Cardiac fibroblast (primary cell): ENCODE measurements around the gene KIRREL1.

Experiments used
- DNase-seq, 2 donors: peaks; one replicate each; pipeline versions ENCODE4 v3.0.0 to v3.0.0-alpha.2; 2010; ENCODE audit warnings: low read depth in 2 of 2
- H3K4me3 ChIP-seq, 2 donors: replicated peaks in 1 of 2; 1 replicate in 1 of 2; 2 replicates in 1 of 2; pipeline ENCODE4 v1.5.1; 2011; ENCODE audit warnings: low read depth in 2 of 2, low read length in 2 of 2, mild to moderate bottlenecking in 2 of 2, moderate library complexity in 1 of 2
- CTCF ChIP-seq: IDR thresholded peaks from one replicate; pipeline ENCODE4 v1.5.1; 2011; ENCODE audit warnings: low read depth, mild to moderate bottlenecking, low read length, inconsistent platforms

The KIRREL1 gene

DNA sequence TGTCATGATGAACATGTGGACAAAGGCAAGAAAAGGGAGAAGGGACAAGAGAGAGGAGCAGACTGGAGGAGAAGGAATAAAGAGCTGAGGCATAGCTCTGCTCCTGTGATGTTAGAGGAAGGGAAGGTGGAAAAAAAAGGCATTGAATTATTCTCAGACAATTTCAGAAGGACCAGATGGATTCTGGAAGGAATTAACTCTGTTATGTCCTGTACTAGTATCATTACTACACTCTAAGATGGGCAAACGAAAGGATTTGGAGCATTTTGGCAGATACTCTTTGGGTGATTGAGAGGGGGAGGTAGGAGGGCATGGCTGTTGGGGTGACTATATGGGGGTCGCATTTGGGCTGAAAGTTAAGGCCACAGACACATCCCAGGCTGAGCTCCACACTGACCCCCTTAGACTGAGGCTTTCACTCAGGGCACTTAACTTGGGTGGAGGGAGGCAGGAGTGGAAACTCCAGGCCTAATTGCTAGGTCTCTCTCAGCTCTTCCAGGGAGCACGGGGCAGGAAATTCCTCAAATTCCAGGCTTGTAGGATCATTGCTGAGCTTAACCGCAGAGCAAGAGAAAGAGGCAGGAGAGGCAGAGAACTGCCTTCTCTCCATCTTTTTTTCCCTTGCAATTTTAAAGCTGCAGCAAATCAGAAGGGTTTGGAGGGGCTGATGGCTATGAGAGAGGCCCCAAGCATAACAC lies 25.9 kb downstream of the KIRREL1 start:
- no peak for TF ChIP-seq CTCF
- H3K4me3 ChIP-seq = peak overlapping the region in 1 of 2 donors; percentile 30
- peak; percentile 93 to 95 for DNase-seq

- H3K4me3 ChIP-seq = peak overlapping the region in 1 of 2 donors; percentile 30
- no peak for DNase-seq
- TF ChIP-seq CTCF = no peak
These were observed 26.9 kb downstream of the KIRREL1 start for GRCh38 chr1:158020259-158020885.

DNA sequence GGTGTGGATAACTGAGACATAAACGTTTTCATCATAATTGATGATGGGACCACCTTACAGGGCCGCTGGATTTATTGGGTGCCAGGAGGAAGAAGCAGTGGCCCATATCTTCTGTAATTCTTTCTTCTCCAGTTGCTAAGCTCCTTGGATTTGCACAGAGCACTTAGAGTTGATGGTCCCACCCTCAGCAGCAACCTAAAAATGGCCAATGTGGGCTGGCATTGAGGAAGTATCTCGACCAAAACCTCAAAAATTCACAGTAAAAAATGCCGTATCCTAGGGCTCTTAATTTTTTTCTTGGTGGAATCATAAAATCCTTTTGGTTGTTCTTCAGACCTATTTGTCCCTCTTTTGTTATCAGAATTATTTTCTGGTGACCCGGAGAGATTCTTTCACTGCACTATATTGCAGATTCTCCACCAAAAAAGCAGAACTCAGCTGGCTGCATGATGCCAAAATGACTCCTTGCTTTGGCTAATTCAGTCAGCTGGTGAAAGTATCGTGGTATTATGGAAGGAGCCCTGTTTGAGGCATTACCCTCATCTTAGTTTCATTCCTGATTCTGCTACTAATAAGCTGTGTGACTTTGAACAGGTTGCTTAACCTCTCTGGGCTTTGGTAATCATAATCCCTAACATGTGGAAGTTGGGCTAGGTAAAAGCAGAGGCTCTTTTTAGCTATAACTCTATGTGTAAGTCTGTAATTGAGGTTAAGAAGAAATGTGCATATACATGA lies 27.6 kb downstream of the KIRREL1 start:
- no peak overlapping the region for H3K4me3 ChIP-seq
- TF ChIP-seq CTCF = no peak
- peak in 1 of 2 donors; percentile 39 for DNase-seq

DNA sequence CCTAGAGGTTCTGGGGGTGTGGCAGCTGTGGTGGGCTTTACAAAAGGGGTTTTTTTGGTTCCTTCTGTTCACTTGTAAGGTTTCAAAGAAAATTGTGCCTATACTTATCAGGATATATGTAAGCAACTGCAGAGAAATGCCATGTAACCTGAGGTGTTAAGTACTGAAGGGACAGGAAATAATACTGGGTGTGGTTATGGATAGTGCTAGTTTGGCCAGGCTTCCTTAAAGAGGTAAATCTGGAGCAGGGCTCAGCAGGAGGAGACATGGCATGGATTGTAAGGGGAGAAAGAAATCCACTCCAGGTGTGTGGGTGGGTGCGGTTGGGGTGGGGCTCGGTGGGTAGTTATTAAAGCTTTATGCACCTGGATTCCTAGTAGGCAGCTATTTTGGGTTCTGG lies 28.3 kb downstream of the KIRREL1 start:
- no peak for TF ChIP-seq CTCF
- no peak overlapping the region for H3K4me3 ChIP-seq
- DNase-seq = no peak

GRCh38 chr1:158022554-158023312 lies 29.3 kb downstream of the KIRREL1 start:
- DNase-seq = peak in 1 of 2 donors; percentile 74
- H3K4me3 ChIP-seq = no peak overlapping the region
- no peak for TF ChIP-seq CTCF

DNA sequence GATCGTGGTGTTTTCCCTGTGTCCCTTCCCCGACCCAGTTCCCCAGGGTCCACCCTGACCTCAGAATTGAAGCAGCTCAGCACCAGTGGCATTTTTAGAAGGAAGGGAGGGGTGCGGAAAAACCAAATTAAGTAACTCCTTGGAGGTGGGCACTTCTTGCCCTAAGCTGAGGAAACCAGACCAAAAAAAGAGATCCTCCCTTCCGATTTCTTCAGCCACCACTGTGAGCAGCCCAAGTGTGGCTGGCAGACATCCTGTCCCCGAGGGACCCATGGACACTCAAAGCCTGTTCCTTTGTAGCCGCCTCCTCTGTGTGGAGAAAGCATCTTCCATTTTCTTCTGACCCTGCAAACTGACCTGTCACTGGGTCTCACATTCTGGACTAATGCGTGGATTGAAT lies 31.3 kb downstream of the KIRREL1 start:
- H3K4me3 ChIP-seq = no peak overlapping the region
- DNase-seq = no peak
- no peak for TF ChIP-seq CTCF
